HG03175 (cell line): ENCODE results near the gene RNF5.
"Not testable (repeated sequence)": the region's sequence is repeated elsewhere in the genome, so short reads cannot be mapped to it uniquely, and the experiment has no call there.

ENCODE experiments used
- ATAC-seq: cut with Tn5 transposase; IDR thresholded peaks from one replicate; pipeline ENCODE4 v1.9.1; 2021; ENCODE audit warnings: mild to moderate bottlenecking, moderate library complexity; ENCODE audit not compliant: unreplicated experiment

RNF5 gene

DNA sequence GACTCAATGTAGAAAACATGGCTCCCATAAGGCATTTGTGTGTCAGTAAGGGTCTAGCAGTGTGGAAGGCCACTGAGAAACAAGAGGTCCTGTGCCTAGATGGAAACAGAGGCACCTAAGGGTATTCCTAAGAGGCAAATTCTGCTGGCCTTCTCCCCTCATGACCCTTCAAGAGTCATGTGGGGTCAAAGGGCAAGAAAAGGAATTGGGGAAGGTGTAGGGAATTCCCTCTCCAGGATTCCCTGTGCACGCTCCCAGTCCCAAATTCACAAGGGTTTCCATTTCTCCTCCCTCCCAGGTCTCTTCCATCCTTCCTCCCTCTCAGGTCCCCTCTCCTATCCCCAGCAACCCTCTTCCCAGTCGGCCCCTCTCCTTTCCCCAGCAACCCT, 2.9 kb upstream of the RNF5 start:
- no peak for ATAC-seq

DNA sequence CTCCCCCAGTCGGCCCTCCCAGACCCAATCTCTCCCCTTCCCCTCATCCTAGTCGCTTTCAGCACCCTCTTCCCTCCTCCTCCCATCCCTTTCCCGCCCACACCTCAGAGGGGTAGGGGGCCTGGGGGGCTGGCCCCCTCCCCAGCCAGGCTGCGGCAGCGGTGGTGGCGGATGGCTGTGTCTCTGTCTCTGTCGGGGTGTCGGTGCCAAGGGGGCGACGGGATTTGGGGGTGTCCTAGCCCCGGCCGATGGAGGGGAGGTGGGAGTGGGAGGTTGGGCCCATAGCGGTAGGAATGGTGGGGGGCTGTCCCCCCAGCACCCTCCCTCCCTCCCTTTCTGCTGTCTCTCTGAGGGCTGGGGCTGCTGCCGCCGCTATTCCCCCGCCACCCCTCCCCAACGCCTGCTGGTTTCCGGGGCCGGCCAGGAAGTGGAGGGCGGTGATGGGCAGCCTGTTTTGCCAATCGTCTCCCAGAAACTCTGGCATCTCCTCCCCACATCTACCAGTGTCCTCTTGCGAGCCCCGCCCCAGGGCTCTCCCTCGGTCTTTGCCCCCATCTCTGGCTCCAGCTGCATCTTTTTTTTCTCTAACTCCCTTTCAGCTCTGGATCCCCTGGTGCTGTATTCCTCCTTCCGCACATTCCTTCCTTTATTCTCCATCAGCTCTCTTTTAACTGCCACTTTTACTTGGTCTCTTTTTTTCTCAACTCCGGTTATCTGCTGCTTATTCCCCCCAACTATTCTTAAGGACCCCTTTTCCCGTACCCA, 2.3 kb upstream of the RNF5 start, which contains the start of gene AGPAT1:
Gene AGPAT1, minus strand, starts transcription at position 374 of the 765 bp plus-strand sequence. CDS start 4,588 bp downstream, outside the sequence.
- peak; percentile 50 for ATAC-seq

DNA sequence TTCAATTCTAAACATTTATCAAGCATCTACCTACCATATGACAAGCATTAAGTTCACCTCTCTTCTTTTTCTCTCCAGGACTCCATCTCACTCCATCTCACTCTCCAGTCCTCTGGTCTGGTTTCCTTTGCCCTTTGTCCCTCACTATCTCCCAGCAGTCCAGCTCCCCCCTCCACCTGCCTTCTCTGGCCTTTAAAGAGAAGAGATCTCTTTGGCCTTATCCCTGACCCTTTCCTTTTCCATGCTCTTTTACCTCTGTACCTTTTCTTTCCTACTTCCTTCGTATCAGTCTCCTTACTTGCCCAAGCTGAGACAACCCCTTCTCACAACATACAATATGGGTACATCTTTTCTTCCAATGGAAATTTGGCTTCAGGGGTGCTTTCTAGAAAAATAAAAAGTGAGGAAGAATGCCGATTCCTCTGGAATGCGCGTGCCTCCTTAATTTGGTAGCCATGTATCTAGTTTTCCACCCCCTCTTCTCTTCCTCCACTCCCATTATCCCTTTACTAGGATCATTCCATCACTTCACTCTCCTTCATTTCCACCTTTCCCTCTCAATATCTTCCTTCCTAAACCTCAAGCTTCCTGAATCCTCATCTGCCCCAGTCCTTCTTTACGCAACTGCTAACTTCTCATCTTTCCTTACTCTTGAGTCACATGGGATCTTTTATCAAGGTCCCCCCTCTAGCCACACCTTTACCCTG, 1.6 kb upstream of the RNF5 start:
- no peak for ATAC-seq

DNA sequence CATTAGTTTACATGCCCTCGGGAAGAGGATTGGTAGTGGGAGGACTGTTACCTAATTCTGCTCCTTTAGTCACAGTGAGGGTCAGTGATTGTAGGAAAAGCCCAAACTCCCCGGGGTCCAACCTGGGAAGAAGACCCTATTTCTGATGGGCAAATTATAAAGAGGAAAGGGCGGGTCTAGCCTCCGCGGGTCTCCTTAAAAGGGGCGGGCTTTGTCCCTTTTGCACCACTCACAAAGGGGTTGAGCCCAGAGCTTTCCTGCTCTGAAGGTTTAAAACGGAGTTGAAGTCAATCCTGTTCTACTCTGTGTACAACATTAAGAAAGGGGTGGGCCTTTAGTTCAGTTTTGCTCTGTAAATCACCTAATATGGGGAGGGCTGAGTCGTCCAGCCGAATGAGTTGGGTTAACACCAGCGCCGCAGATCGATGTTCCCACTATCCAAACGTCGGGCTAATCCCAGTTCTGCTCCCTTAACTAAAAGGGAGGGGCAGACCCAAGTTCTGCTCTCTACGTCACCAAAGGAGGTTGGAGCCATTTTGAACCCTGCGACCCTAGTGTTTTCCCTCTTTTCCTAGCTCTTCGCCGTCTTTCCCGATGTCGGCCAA, 920 bp upstream of the RNF5 start:
- ATAC-seq = no peak

DNA sequence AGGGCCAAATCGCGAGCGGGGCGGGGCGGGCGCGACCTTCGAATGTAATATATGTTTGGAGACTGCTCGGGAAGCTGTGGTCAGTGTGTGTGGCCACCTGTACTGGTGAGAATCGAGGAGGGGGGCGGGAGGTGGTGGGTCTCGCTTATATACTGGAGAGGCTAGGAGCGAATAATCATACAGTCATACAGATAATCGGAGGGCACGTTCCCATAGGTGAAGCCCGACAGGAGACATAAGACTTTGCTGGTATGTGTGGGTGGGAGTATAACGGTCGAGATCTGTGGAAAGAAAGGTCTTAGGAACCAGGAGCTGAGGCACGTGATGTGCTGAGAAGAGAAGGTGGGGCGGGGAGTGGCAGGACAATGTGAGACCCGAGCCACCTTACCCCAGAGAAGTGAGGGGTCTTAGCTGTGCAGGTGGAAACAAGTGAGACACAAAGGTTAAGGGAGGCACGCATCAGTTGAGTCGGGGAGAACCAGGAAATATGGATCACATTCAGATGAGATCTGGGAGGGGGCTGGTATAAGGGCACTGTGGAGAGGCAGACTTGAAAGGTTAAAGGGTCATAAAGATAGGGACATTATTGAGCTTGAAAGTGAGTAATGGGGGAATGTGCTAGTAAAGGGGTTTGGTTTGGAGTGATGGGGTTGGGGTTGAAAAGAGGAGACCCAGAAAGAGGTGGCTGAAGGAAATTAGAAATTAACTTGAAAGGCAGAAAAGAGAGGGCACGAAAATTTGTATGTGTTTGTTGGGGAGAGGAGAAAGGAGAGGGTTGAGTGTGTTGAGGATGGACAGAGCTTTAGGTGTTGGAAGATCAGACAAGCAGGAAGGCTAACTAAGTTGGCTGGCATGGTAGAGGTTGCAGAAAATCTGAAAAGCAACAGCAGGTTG, 589 bp downstream of the RNF5 start:
- ATAC-seq = no peak

DNA sequence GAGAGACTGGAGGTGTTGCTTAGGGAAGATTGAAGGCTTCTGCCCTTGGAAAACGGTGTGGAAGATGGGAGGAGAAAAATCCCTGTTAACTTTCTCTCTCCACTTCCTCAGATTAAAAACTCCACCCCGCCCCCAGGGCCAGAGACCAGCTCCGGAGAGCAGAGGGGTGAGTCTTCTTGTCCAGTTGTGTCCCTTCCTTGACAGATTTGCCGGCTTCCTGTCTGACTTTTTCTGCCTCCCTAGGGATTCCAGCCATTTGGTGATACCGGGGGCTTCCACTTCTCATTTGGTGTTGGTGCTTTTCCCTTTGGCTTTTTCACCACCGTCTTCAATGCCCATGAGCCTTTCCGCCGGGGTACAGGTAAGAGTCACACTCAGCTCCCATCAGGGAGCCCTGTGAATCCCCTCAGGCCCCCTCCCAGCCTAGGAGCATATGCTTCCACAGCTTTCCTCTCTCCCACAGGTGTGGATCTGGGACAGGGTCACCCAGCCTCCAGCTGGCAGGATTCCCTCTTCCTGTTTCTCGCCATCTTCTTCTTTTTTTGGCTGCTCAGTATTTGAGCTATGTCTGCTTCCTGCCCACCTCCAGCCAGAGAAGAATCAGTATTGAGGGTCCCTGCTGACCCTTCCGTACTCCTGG, 1.7 kb downstream of the RNF5 start:
- no peak for ATAC-seq

DNA sequence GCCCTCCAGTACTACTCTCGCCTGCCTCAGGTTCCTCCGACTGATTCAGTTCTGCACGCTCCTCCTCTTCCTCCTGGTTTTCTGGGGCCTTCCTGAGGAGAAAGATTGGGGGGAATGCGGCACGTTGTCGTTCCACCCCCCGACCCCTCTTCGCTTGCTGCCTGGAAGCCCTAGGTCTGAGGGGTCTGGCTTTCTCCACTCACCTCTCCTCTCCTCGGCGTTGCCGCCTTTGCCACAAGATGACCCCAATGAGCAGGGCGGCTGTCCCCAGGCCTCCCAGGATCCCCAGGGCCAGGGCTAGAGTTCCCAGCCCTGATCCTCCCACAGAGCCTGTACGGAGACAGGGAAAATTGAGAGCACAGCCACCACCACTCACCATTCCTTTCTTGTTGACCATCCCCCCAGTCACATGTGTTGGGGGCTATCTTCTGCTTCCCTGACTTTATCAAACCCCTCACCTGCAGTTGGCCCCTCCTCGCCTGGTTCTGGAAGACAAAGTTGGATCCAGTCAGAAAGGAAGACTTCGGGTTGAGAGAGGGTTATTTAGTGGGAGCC, 3.0 kb downstream of the RNF5 start:
- no peak for ATAC-seq

DNA sequence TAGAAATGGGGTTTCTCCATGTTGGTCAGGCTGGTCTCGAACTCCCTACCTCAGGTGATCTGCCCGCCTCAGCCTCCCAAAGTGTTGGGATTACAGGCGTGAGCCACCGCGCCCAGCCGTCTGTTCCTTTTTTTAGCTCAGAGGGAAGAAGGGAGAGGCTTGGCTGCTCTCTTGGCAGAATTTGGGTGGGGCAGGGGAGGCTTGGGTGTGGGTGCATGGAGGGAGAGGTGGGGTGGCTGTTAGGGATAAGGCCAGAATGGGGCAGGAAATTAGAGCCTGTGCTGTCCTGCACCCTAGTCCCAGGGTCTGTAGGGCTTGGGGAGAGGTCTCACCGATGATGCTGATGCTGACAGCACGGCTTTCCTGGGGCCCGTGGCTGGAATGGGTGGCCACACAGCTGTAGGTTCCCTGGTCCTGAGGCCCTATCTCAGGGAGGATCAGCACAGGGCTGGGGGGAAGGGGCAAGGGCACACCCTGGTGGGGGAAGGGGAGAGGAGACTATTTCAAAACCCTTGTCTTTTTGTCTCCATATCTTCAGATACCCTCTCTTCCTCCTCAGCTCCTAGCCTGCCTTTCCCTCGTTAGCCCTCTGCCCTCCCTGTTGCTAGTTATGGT, 3.8 kb downstream of the RNF5 start:
- no peak for ATAC-seq

DNA sequence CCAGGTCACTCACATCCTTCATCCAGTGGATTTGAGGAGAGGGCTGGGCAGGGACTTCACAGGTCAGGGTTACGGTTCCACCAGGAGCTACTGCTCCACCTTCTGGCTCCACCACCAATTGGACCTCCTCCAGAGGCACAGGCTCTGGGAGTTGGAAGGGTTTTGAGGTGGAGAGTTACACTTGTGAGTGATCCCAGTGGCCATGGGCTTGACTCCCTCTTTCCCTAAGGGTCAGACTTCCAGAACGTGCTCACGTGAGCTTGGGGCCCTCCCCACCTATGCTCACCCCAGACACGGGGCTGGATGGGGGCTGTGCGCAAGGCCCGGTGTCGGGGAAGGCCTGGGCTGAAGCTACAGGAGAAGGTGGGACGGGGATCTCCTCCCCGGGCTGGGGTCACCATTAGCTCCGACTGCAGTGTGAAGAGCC, 4.4 kb downstream of the RNF5 start:
- ATAC-seq = no peak

DNA sequence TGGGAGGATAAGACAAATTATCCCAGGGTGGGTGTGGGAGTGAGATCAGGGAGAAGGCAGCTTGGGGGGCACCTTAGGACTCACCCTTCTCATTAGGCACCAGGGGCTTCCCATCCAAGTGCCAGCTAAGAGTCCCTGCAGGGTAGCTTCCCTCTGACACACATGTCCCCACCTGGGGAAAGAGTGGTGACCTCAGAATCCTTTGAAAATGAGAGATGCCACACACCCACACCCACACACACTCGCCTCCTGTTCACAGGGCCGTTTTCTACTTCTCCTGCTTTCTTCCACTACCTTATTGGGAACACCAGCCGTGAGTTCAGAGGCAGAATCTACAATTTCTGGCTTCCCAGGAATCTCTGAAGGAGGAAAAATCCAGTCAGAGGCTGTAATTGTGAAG, 4.8 kb downstream of the RNF5 start:
- no peak for ATAC-seq

DNA sequence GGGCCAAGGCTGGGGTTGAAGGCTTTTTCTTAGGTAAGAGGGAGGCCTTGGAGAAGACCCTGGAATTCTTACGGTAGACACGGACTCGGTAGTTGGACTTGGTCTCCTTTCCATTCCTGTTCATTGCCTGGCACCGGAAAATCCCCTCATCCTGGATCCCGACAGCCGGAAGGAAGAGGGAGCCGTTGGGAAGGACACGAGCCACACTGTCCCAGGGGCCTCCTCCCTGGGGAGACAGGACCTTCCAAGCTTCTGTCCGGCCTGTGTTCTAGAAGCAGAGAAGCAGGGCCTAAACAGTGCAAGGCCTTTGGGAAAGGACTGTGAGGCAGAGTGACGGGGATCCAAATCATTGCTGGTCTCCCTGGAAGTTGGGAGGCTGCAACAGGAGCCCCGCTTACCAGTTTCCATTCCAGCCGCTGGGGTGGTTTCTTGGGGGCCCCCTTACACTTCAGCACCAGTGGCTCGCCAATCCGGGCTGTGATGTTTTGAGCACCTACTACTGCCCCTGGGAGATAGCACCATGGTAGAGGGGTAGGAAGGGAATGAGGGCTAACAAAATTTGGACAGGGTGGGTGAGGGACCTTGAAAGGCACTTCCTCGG, 5.4 kb downstream of the RNF5 start:
- ATAC-seq = no peak

DNA sequence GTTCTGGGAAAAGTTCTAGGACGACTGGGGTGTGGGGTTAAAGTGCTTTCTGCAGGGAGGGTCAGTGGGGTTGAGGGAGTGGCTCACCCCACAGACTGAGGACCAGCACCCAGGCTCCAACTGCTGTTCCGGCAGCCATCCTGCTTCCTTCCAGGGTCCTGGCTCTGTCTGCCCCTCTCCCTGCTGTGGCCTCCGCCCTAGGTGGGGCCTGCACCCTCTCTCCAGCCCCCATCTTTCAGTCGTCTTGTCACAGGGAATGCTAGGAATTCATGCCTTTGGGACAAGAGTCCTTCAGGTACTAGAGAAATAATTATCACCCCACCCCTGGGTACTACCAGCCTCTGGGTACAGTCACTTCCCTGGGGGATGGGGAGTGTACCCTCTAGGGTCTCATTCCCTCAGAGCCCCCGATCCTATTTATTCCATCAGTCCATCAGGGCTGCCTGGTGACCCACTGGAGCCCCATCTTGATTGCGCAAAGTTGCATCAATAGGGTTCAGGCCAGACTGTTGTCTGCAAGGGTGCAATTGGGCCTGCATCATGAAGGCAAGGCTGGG, 6.0 kb downstream of the RNF5 start, which contains the start of gene AGER:
Gene AGER, minus strand, starts transcription at position 170 of the 557 bp plus-strand sequence. Its CDS starts 31 bp downstream, at position 139.
- ATAC-seq = no peak

DNA sequence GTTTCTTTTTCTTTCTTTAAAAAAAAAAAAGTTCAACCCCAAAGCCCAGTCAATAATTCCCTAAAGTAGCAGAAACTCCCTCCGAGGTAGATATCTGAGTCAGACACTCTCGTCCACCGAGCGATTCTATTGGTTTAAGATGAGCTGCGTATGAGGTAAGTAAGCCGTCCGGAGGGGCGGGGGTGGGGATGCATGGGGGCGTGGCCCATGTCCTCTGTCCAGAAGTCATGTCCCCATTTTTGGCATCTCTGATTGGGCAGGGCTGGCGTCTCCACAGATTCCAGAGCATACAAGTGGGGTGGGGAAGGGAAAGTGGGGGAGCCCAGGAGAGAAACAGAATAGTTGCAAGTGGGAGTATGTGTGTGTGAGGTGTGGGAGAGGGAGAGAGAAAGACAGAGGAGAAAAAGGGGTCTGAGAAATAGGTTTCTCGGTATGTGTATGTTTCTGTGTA, 7.5 kb downstream of the RNF5 start:
- not testable (repeated sequence) for ATAC-seq

DNA sequence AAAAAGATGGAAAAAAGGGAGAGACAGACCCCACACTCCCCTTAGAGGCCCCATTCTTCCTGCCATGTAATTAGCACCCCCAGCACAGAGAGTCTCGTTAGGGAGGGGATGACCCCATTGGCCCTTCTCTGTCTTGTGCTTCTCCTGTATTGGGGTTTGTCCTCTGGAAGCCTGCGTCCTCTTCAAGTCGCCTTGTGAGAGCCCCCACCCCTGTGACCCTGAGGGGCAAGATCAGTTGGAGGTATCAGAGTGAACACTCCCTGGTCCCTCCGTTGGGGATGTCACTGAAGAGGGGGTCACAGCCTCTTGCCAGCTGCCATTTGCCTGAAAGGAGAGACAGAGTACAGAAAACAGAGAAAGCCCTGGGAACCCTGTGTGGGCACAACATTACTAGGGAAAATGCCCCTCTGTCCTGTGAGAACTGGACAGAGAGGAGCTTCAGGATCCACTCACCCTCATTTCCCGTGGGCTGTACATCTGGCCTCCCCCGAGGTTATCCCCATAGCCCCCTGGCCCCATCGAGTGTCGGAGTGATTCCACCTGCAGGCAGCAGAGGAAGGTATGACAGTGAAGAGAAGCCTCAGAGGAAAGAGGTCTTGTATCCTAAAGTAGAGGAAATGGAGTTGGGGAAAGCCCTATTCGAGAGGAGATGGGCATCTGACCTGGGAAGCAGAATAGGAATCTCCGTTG, 8.1 kb downstream of the RNF5 start:
- not testable (repeated sequence) for ATAC-seq

DNA sequence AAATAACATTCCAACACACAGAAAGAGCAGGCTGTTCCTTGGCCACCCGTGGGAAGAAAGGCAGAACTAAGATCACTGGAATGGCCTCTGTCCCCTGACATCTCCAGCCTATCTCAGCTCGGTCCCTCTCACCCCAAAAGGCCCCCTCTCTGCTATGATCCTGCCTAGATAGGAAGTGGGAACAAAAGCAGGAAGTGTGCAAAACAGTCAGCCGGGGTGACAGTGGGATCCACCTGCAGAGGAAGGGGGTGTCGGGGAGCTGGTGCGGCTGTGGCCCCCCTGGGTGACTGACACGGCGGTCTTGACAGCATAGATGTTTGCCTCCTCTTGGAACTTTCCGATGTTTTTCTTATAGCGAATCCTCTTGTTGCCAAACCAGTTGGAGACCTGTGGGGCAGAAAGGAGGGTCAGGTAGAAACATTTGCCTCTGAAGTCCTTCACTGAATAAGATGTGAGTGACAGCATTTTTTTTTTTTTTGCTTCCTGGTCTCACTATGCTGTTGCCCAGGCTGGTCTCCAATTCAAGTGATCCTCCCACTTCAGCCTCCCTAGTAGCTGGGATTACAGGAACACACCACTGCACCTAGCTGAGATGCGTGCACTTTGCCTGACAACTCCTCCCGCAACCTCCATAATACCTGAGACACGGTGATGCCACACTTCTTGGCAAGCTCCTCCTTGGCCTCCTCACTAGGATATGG, 9.0 kb downstream of the RNF5 start:
- no peak for ATAC-seq

DNA sequence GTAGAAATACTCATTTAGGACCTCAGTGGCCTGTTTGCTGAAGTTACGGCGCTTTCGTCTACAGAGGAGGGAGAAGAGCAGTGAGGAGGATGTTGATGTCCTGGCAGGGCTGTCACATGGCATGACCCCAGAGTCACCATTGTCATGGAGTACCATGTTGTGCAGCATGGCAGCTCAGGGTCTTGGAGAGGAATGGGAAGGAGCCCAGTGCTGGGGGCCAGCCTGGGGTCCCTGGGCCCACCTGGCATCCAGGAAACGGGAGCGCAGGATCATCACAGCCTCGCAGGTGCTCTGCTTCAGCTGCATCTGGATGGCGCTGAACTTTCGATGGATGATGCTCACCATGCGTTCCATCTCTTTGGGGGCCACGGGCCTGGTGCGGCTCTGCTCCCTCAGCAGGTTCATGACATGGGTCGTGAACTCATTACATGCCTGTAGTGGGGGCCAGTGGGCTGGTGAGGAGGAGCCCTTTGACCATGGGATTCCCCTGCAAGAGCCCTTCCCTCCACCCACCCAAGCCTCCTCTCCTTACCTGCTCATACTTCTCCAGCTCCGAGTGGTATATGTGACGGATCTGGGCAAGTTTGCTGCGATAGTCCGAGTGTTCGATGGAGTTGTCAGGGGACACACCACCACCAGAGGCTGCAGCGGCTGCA, 9.6 kb downstream of the RNF5 start:
- ATAC-seq = not testable (repeated sequence)
